MV-4-11 (cell line): ENCODE results near the gene PTGDS.
A peak's percentile ranks its signal among the peaks of the same experiment; 100 is the strongest.

Experiments
- DNase-seq: peaks from one replicate; lab custom pipeline; 2025; lab: John Stamatoyannopoulos, UW

Gene PTGDS

GRCh38 chr9:136977223-136977622 lies at the start of gene PTGDS:
Gene PTGDS (plus strand): TSS chr9:136977504. CDS start chr9:136977579, 75 bp downstream.
- DNase-seq: no peak

- DNase-seq: peak; percentile 63
Measured at GRCh38 chr9:136928591-136928990, 48.7 kb upstream of the PTGDS start.

- DNase-seq: no peak
Measured at GRCh38 chr9:136930014-136930413, 47.3 kb upstream of the PTGDS start.

GRCh38 chr9:136931611-136932130 lies 45.6 kb upstream of the PTGDS start:
- no peak for DNase-seq

GRCh38 chr9:136934277-136934676 lies 43.0 kb upstream of the PTGDS start:
- no peak for DNase-seq

- peak; percentile 72 for DNase-seq
Measured at GRCh38 chr9:136935651-136936050, 41.7 kb upstream of the PTGDS start.

GRCh38 chr9:136936645-136937170 lies 40.6 kb upstream of the PTGDS start:
- DNase-seq: no peak

- DNase-seq: no peak
Measured at GRCh38 chr9:136937186-136938001, 39.9 kb upstream of the PTGDS start.

GRCh38 chr9:136939431-136939995 lies 37.8 kb upstream of the PTGDS start:
- no peak for DNase-seq

GRCh38 chr9:136939996-136940525 lies 37.2 kb upstream of the PTGDS start:
- DNase-seq: no peak

GRCh38 chr9:136940526-136941230 lies 36.6 kb upstream of the PTGDS start:
- no peak for DNase-seq

GRCh38 chr9:136941231-136942111 lies 35.8 kb upstream of the PTGDS start:
- DNase-seq: no peak

- no peak for DNase-seq
Measured at GRCh38 chr9:136942112-136942880, 35.0 kb upstream of the PTGDS start.

- no peak for DNase-seq
Measured at GRCh38 chr9:136942881-136943230, 34.4 kb upstream of the PTGDS start.

- DNase-seq: no peak
Measured at GRCh38 chr9:136943291-136944211, 33.8 kb upstream of the PTGDS start.

- no peak for DNase-seq
Measured at GRCh38 chr9:136944212-136944518, 33.1 kb upstream of the PTGDS start.

GRCh38 chr9:136944519-136945332 lies 32.6 kb upstream of the PTGDS start, which contains the start of the genes C8G and FBXW5:
Gene C8G (plus strand): TSS chr9:136945243. CDS start chr9:136945321, 78 bp downstream.
Gene FBXW5 (minus strand): TSS chr9:136944738. CDS start chr9:136944083, 655 bp downstream.
- peak; percentile 88 for DNase-seq
